Measurements from ENCODE around the gene SDK1.

The SDK1 gene

DNA sequence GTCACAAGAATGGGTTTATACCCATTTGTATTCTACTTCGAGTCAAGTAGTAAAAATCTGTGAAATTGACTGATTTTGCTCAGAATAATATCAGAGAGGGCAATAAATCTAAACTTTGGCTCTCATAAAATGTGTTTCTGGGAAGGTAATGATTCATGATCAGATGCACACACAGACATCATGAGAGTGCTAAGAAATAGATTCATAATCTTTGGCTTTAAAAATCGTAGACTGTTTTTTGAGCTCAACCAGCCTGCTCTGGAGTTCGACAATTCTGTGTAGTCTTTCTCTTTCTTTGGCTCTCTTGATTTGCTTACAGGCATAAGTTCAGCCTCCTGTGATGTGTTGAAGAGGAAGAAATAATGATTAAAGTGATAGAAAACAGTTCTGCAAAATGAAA, 494.7 kb downstream of the SDK1 start:
- DNase-seq (ENCODE audit: low spot score) = no peak

DNA sequence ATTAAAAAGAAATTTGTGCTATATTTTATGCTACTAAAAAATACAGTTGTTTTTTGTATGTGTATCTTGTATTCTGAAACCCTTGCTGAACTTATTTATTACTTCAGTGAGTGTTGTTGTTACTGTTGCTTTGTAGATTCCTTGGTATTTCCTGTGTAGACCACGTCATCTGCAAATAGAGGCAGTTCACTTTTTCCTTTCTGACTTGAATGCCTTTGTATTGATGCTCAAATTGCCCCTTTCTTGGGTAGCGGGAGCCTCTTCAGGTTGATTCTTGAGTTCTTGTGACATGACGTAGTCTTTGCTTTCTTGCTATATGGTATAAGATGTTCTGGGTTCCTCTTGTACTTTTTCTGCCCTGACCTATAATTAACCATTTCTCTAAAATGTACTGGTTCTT, 504.1 kb downstream of the SDK1 start:
- peak; percentile 10 for DNase-seq (ENCODE audit: low spot score)

DNA sequence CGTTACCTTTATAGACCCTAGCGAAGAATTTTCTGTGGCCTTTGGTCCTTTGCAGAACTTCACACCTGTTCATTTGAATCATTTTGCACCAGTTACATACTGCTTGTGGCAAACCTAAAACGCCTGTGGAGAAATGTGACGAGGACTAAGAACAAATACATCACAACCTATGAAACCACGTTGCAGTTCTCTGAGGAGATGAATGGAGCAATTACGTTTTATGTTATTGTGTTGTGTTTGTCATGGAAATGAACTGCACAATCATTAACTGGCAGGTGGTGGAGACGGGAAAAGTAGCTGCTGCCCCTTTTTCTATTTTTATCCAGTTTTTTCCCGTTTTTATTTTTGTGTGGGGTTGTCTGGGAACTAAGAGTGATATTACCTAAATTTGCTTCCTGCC, 505.5 kb downstream of the SDK1 start:
- no peak for DNase-seq (ENCODE audit: low spot score)

DNA sequence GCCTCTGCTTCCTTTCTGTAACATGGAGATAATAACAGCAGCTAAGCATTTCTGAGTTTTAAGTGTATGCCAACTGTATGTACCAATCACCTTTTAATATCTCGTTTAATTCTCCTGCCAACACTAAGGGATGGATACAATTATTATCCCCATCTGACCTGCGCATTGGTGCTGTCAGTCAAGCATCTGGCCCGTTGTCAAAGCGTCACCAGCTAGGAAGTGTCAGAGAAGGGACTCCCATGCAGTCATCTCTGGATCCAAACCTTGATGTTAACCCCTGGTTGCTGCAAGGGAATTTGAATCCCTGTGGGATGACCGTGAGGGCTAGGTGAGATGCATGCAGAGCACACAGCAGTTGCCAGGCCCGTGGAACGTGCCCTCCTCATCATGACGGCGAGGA, 506.8 kb downstream of the SDK1 start:
- DNase-seq (ENCODE audit: low spot score) = no peak

DNA sequence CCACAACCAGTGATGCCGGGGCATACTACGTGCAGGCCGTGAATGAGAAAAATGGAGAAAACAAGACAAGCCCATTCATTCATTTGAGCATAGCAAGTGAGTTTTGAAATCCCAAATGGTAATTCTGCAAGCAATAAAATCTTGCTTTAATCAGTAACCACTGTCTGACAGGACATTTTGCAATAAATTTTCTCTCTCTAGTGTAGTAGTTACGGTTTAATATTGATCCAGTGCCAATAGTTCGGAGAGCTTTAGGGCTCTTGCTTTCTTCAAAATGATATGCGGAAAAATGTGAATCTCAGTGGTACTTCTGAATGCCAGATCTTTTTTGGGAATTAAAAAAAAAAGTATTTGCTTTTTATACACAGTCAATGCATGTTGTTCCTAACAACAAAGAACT, 520.4 kb downstream of the SDK1 start:
- DNase-seq (ENCODE audit: low spot score) = no peak

DNA sequence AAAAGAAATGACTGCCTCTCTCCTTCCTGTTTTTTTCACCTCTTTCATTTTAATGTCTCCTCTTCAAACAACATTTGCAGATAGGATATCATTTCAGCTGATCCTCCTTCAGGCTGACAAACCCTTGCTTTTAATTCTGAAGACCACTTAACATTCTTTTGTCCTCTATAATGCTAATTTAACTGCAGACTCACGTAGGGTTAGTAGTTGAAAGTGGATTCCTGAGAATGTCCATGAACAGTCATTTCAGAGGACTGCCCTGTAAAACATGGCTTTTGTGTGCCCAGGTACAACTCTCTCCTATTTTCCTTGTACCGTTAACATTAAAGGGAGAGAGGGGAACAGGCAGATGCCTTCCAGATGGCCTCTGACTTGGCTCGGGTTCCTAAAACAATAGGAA, 524.4 kb downstream of the SDK1 start:
- DNase-seq (ENCODE audit: low spot score) = no peak

DNA sequence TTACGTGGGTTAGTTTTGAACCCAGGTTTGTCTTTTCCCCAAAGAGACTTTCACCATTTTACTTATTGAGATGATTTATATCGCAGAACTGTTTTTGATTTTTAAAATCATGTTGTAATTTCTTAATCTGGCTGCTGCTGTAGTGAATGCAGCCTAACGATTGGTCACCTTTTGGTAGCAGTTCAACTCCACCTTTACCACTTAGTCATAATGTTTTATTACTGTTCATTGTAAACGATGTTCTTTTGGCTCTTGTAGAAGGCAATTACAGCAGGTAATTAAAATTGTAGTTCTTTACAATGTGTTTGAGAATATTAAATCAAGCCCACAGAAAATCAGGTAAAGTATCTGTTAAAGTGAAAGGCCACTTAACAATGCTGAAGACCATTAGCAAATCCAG, 531.1 kb downstream of the SDK1 start:
- DNase-seq (ENCODE audit: low spot score) = no peak

DNA sequence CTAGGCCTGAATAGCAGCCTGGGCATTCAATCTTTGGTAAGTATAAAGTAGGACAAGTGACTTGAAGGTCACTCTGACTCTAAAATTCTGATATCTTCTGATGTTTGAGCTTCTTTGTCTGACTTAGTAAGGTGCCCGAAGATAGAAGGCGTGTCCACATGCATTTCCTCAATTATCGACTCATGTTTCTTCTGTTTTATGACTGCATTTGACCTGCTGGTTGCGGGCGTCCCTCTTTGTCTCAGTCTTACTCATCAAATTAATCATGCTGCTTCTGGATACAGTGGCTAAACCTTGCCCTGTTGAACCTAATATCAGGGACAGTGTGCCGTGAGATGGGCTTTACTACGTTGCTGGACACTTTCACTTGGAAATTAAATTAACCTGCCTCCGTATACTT, 534.1 kb downstream of the SDK1 start:
- no peak for DNase-seq (ENCODE audit: low spot score)

DNA sequence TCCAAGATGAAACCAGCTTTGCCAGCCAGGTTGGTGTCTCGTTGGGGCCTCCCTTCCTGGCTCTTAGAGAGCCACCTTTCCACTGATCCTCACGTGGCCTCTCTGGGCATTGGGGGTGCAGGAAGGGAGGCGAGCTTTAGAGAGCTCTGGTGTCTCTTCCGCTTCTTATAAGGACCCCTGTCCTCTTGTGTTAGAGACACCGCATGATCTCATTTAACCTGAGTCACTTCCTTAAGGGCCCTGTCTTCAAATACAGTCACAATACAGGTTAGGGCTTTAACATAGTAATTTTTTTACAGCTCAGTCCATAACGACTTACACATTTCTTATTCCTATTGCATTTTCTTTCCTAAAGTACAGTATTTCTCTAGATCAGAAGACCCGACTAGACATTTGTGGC, 535.8 kb downstream of the SDK1 start:
- no peak for DNase-seq (ENCODE audit: low spot score)

DNA sequence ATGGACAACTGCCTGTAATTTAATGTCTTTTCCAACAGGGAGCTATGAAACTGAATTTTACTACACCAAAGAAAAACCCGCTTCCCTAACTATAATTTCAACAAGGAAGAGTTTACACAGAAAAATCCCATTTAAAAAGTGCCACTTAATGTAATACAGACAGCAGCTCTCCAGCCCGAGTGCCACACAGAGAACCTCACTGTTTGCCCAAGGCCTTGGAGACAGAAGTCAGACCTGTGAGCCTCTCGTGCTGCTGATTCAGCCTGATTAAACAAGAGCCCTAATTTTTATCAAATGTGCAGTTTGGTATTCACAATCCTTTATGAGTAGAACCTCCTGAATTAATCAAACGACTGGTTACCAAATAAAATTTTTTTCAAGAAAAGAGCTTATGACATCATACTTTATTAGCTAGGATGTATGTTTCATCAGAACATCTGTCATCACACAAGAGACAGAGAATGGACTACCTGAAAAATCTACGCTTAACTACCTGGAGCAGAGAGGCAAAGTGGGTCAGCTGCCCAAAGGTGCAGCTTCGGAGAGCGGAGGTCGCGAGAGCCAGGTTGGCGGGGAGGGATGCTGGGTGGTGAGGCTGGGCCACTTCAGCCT, 543.6 kb downstream of the SDK1 start:
- no peak for DNase-seq (ENCODE audit: low spot score)

DNA sequence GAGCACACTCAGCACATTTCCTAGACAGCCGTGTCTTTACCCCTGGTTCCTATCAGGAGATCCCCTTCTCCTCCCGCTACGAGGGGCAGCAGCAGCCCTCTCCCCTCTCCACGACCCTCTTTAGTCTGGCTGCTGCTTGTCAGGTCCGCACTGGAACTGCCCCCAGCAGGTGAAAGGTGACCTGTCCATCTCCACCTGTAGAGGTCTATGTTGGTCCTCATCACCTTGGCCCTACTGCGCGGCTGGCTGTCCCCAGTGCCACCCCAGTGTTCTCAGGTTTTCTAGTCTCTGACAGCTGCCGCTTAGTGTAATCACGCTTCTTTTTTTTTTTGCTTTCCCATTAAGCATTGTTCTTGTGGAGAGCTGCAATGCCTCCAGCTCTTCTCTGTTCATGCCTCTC, 545.7 kb downstream of the SDK1 start:
- DNase-seq (ENCODE audit: low spot score) = no peak

DNA sequence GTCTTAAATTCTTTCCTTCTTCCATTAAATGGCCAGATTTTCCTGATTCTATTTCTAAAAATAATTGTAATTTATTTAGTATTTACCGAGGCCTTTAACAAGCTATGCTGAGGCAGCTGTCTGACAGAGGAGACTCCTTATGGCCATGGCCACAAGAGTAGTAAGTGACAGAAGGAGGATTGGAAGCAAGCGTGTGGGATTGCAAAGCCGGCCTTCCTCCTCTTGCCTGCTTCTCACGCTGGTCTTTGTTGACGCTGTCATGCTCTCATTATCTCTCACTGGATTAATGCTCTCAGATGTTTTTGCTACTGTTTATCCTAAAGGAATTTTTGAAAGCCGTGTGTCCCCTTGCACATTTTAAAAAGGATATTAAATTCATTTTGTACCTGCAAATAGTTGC, 546.3 kb downstream of the SDK1 start:
- no peak for DNase-seq (ENCODE audit: low spot score)

DNA sequence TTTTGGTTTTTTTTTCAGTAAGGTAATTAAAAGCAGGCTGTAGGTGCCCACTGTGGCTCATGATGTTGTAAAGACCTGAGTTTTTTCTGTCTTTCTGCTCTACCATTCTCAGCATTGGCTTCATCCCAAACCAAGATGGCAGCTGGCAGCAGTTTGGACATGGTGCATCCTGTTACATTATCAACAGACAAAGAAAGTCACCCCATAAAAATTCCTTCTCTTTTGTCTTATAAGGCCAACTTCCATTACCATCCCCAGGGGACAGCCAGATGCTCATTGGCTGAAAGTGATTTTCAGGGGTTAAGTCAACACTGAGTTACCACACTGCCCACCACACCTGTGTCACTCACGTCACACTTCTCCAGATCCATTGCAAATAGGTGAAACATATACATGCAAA, 558.4 kb downstream of the SDK1 start:
- DNase-seq (ENCODE audit: low spot score) = no peak

DNA sequence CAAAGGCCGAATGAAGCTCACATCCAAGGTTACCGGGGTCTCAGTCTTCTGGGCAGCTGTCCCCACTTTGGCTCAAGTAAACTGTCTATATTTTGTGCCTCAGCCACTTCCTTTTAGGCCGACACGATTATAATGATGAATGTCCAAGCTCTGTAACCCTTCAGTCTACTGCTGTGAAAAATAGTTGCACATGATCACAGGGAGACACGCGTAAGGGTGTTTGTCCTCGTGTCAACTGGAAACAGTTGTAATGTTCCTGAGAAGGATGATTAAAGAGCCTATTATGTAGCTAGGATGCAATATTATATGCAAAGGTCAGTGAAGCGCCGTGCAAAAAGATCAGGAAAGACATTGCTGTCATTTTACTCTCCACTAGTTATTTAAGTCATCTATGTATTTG, 559.9 kb downstream of the SDK1 start:
- DNase-seq (ENCODE audit: low spot score) = no peak

DNA sequence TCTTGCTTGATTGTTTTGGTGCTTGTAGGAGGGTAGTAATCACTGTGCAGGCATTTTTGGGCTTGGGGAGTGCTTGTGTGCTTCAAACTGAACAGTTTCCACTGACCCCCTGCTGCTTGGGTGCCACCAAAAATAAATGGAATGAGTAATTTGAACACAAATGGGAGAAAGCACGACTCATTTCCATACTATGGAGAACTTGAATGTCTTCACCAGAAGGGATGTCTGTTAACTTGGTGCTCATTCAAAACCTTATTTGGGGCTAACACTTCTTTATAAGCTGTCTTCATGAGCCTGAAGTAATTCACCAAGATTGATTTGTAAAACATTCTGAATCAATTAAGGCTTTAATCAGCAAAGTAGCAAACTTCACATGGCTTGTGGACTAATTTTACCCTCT, 560.3 kb downstream of the SDK1 start:
- DNase-seq (ENCODE audit: low spot score) = no peak

DNA sequence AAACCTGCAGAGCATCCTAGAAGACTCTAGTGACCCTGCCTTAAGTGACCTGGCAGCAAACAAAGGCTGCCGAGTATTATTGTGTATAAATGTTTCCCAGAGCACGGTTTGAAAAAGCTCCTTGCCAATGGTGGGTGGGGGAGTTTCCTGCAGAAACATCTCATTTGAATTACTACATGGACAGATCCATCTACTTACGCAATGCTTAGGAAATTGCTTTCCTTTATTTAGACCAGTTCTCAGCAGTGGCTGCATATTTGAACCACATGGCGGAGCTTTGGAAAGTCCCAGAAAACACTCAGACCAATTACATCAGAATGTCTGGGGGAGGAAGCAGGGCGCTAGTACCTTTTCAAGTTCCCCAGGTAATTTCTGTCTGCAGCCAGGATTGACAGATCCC, 560.9 kb downstream of the SDK1 start:
- no peak for DNase-seq (ENCODE audit: low spot score)

DNA sequence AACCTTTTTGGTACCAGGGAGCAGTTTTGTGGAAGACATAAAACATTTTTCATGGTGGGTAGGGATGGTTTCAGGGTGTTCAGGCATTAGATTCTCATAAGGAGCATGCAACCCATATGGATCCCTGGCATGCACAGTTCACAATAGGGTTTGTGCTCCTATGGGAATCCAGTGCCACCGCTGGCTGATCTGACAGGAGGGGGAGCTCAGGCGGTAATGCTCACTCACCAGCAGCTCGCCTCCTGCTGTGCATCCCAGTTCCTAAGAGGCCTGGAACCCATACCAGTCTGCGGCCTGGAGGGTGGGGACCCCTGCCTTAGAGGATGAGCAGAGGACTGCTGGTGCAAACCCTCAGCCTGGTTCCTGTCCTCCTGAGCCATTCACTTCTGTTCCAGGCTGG, 561.7 kb downstream of the SDK1 start:
- no peak for DNase-seq (ENCODE audit: low spot score)

DNA sequence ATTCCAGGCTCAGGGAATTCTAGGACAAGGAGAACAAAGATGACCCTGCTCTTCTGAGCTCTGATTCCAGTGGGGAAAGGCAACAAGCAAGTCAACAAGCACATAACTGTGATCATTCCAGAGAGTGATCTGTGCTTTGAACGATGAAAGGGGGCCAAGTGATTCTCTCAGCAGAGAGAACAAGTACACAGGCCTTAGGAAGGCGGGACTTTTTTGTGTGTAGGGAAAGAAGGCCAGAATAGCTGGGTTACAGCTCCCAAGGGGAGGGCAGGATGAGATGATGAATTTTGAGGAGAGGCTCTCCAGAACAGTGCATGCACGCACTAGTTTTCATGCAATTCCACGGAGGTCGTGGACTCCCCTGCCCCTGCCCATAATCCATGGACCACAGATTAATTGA, 565.2 kb downstream of the SDK1 start:
- no peak for DNase-seq (ENCODE audit: low spot score)

DNA sequence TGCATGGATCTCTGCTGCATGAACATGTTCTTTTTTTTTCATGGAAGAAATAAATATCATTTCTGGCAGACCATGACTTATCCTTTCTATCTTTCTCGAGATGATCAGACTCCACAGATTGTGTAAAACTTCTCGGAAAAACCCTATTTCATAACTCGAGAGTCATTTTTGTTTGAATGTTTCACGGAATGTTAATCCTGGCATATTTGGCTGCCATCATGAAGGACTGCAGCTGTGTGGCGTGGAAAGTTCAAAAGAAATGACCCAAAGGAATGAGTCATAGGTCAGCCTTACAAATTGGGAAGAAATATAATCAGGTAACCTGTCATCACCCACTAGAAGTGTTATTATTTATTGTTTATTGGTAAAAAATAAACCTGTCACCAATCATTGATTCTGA, 566.8 kb downstream of the SDK1 start:
- no peak for DNase-seq (ENCODE audit: low spot score)

DNA sequence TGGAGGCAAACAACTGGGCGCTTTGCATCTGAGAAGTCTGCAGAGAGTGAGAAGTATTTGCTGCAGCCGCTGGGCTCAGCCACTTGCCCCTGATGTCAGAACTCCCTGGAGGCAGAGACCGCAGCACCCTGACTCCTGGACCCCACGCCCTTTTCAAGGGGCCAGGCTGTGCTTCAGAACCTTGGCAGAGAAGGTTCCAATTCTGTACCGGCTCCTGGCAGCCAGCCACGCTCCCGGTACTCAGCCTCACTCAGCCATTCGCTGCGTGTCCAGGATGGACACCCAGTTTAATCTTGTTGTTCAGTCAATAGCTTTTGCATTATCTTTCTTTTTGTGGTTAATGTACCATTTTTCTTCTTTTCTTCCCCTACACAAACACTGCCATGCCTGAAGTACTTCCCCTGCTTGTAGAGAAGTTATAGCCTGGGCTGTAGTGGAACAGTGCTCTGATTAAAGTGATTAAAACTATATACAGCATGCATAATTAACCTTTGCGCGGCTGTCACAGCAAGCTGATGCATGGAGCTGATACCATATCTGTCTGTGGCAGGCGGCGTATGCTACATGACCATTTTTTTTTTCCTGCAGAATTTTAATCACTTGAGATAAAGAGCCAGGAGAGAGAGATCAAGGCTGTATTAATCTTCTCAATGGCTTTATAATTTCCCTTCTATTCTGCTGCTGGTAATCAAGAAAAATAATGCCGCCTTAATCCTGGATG, 578.5 kb downstream of the SDK1 start:
- no peak for DNase-seq (ENCODE audit: low spot score)

DNA sequence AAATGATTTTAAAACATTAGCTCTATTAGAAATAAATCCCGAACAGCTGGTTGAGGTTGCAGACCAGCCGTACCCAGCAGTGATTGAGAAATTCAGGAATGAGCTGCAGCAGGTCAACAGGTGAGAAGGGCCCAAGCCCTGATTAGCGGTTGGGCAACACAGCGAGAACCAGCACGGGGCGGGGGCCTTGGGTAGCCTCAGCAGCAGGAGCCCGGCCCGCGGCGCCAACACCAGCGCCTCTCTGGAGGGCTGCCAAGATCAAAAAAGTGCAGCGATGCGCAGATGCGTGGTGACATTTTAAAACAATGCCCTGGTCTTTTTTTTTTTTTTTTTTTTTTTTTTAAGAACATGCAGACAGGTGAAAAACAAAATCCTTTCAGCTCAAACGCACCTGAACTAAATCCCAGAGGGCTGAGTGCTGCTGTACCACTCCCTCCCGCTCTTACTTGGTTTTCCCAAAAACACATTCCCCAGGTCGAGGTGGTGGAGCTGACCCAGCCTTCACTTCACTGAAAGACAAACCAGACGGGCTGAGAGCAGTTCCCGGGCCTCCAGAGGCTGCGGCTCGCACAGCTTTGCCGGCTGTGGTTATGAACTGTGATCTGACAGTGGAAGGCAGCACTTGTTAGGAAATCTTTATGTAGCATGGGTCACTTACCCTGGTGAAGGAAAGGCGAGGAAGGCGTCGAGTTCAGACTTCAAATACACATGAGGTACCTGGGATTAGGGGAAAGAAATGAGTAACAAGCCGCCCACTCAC, 579.4 kb downstream of the SDK1 start:
- DNase-seq (ENCODE audit: low spot score) = no peak

DNA sequence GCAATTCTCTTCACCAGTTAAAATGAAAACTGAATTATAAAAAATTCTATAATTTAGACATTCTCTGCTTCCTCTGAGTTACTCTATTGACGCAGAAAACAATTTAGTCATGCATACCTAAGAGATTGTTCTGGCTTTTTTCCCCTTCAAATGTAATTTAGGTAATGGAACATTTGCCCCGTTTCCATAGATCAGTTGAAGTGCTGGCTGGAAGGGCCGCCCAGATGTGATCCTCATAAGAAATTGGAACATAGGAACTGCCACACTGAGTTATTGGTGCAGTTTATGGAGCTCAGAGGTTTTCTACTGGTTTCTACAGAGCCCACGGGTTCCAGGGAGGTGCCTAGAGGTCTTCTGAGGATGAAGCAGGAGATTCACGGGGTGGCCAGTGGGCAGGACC, 581.7 kb downstream of the SDK1 start:
- DNase-seq (ENCODE audit: low spot score) = no peak

DNA sequence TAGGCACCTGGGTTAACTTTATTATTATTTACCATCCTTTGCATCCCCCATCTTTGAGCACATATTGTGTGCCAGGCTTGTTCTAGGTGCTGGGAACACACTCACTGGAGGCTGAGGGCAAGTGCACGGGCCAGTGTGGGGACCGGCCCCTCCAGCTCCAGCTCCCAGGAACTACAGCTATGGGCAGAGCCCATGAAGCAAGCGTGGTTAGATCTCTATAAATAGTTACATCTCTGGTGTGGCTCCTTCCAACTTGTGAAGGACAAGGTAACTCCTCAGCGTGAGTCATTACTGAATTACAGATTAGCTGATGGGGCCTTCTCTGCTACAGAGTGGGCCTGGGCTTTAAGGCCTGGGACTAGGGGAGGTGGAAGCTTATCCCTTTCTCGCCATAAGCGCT, 583.5 kb downstream of the SDK1 start:
- no peak for DNase-seq (ENCODE audit: low spot score)
